ENCODE data around the gene KCTD17. TPM values are rescaled to one million over a fixed set of nuclear protein-coding genes. Genes with fewer than 3 reads are reported as not detected.

KCTD17 gene
- total RNA-seq, 2 donors from 2014 or later: 3.6 to 8.3 TPM

GRCh38 chr22:37086184-37086583 is 34.6 kb downstream of the KCTD17 start:
- Histone ChIP-seq H3K36me3 (replicated peaks in 1 of 2; ENCODE audit: insufficient read depth in 1 of 2, low read depth in 2 of 2) (no peaks in the 10 kb centered on the region), H3K4me1 (no peaks in the 10 kb centered on the region), H3K27ac (no peak overlapping the region), H3K27me3 (no peaks in the 10 kb centered on the region), H3K9me3 (no peaks in the 10 kb centered on the region), H3K4me3 (no peak overlapping the region)
- WGBS, 2 donors: 52 to 54% methylated on average over 9 to 13 of the region's 15 CpGs
- TF ChIP-seq CTCF (IDR thresholded peaks at IDR 0.05) (no peak), POLR2A (IDR thresholded peaks at IDR 0.05) (no peak)
- intact Hi-C loops (cut with DNase I): no loop called here
- no peak for DNase-seq
- no peak for ATAC-seq

- Histone ChIP-seq H3K27me3 (no peaks in the 10 kb centered on the region), H3K36me3 (replicated peaks in 1 of 2; ENCODE audit: insufficient read depth in 1 of 2, low read depth in 2 of 2) (no peaks in the 10 kb centered on the region), H3K4me3 (no peak overlapping the region), H3K4me1 (no peaks in the 10 kb centered on the region), H3K9me3 (no peaks in the 10 kb centered on the region), H3K27ac (no peak overlapping the region)
- 52 to 80% methylated on average over 3 to 6 of the region's 6 CpGs for WGBS, 2 donors
- ATAC-seq: no peak
- intact Hi-C loops (cut with DNase I): no loop called here
- no peak for TF ChIP-seq POLR2A (IDR thresholded peaks at IDR 0.05)
- TF ChIP-seq CTCF (IDR thresholded peaks at IDR 0.05): no peak
- DNase-seq: no peak
Observed at GRCh38 chr22:37088108-37088605, 36.6 kb downstream of the KCTD17 start.

- Histone ChIP-seq H3K36me3 (replicated peaks in 1 of 2; ENCODE audit: insufficient read depth in 1 of 2, low read depth in 2 of 2) (no peaks in the 10 kb centered on the region), H3K4me3 (no peak overlapping the region), H3K27me3 (no peaks in the 10 kb centered on the region), H3K27ac (no peak overlapping the region), H3K9me3 (no peaks in the 10 kb centered on the region), H3K4me1 (no peaks in the 10 kb centered on the region)
- ATAC-seq: no peak
- TF ChIP-seq CTCF (IDR thresholded peaks at IDR 0.05) (no peak), POLR2A (IDR thresholded peaks at IDR 0.05) (no peak)
- DNase-seq: no peak
- 64 to 65% methylated on average over 15 to 17 of the region's 17 CpGs for WGBS, 2 donors
- intact Hi-C loops (cut with DNase I): no loop called here
Observed at GRCh38 chr22:37088750-37089408, 37.3 kb downstream of the KCTD17 start.

GRCh38 chr22:37089434-37089833 is 37.9 kb downstream of the KCTD17 start:
- Histone ChIP-seq H3K9me3 (no peaks in the 10 kb centered on the region), H3K27ac (no peak overlapping the region), H3K27me3 (no peaks in the 10 kb centered on the region), H3K4me3 (no peak overlapping the region), H3K36me3 (replicated peaks in 1 of 2; ENCODE audit: insufficient read depth in 1 of 2, low read depth in 2 of 2) (no peaks in the 10 kb centered on the region), H3K4me1 (no peaks in the 10 kb centered on the region)
- intact Hi-C loops (cut with DNase I): no loop called here
- no peak for ATAC-seq
- no peak for DNase-seq
- 67 to 71% methylated on average over 11 to 12 of the region's 12 CpGs for WGBS, 2 donors
- no peak for TF ChIP-seq CTCF (IDR thresholded peaks at IDR 0.05)
- TF ChIP-seq POLR2A (IDR thresholded peaks at IDR 0.05): no peak
